ENCODE measurements around the gene TMC8.

The TMC8 gene

GRCh38 chr17:78103311-78103710 lies 27.3 kb upstream of the TMC8 start:
- Histone ChIP-seq H3K4me3 (ENCODE audit: insufficient read depth, low read length, poor library complexity, severe bottlenecking) (no peak overlapping the region), H3K27me3 (ENCODE audit: low read length) (no peaks in the 10 kb centered on the region), H3K36me3 (ENCODE audit: low read length) (no peaks in the 10 kb centered on the region), H3K9ac (ENCODE audit: low read length) (no peak overlapping the region), H3K4me2 (ENCODE audit: low read depth, low read length, poor library complexity, severe bottlenecking) (no peak overlapping the region), H3K9me3 (ENCODE audit: insufficient read depth, low read length) (no peaks in the 10 kb centered on the region), H2AFZ (ENCODE audit: low read depth, low read length, severe bottlenecking) (no peak overlapping the region), H3K79me2 (ENCODE audit: insufficient read depth, low read length) (no peaks in the 10 kb centered on the region), H3F3A (ENCODE audit: insufficient read depth) (peaks cover 24% of the 10 kb centered on the region), H4K20me1 (ENCODE audit: low read depth, low read length) (no peaks in the 10 kb centered on the region; the same call in 1 of the 2 replicates), H3K27ac (ENCODE audit: low read depth, low read length) (no peak overlapping the region), H3K9me2 (replicated peaks; ENCODE audit: insufficient read depth, low read length) (no peaks in the 10 kb centered on the region)
- TF ChIP-seq EZH2phosphoT487 (conservative IDR thresholded peaks at IDR 0.05; ENCODE audit: low read length) = no peak
- TF ChIP-seq CTCF (IDR thresholded peaks at IDR 0.05; ENCODE audit: insufficient read depth, low read length, poor library complexity, severe bottlenecking) = no peak

- TF ChIP-seq CTCF (IDR thresholded peaks at IDR 0.05; ENCODE audit: insufficient read depth, low read length, poor library complexity, severe bottlenecking) (no peak), EZH2phosphoT487 (conservative IDR thresholded peaks at IDR 0.05; ENCODE audit: low read length) (no peak)
- Histone ChIP-seq H2AFZ (ENCODE audit: low read depth, low read length, severe bottlenecking) (no peak overlapping the region), H3F3A (ENCODE audit: insufficient read depth) (peaks cover 28% of the 10 kb centered on the region), H3K9ac (ENCODE audit: low read length) (no peak overlapping the region), H3K9me2 (replicated peaks; ENCODE audit: insufficient read depth, low read length) (no peaks in the 10 kb centered on the region), H3K27me3 (ENCODE audit: low read length) (no peaks in the 10 kb centered on the region), H3K9me3 (ENCODE audit: insufficient read depth, low read length) (no peaks in the 10 kb centered on the region), H4K20me1 (ENCODE audit: low read depth, low read length) (no peaks in the 10 kb centered on the region; the same call in 1 of the 2 replicates), H3K4me3 (ENCODE audit: insufficient read depth, low read length, poor library complexity, severe bottlenecking) (no peak overlapping the region), H3K4me2 (ENCODE audit: low read depth, low read length, poor library complexity, severe bottlenecking) (no peak overlapping the region), H3K36me3 (ENCODE audit: low read length) (no peaks in the 10 kb centered on the region), H3K79me2 (ENCODE audit: insufficient read depth, low read length) (no peaks in the 10 kb centered on the region), H3K27ac (ENCODE audit: low read depth, low read length) (no peak overlapping the region)
Observed at GRCh38 chr17:78104540-78104941, 26.0 kb upstream of the TMC8 start.

- Histone ChIP-seq H3K9me2 (replicated peaks; ENCODE audit: insufficient read depth, low read length) (no peaks in the 10 kb centered on the region), H3K79me2 (ENCODE audit: insufficient read depth, low read length) (no peaks in the 10 kb centered on the region), H3K9me3 (ENCODE audit: insufficient read depth, low read length) (no peaks in the 10 kb centered on the region), H3K4me2 (ENCODE audit: low read depth, low read length, poor library complexity, severe bottlenecking) (no peak overlapping the region), H3F3A (ENCODE audit: insufficient read depth) (peaks cover 28% of the 10 kb centered on the region), H3K27ac (ENCODE audit: low read depth, low read length) (no peak overlapping the region), H3K4me3 (ENCODE audit: insufficient read depth, low read length, poor library complexity, severe bottlenecking) (no peak overlapping the region), H2AFZ (ENCODE audit: low read depth, low read length, severe bottlenecking) (no peak overlapping the region), H4K20me1 (ENCODE audit: low read depth, low read length) (no peaks in the 10 kb centered on the region; the same call in 1 of the 2 replicates), H3K36me3 (ENCODE audit: low read length) (no peaks in the 10 kb centered on the region), H3K9ac (ENCODE audit: low read length) (no peak overlapping the region), H3K27me3 (ENCODE audit: low read length) (no peaks in the 10 kb centered on the region)
- TF ChIP-seq CTCF (IDR thresholded peaks at IDR 0.05; ENCODE audit: insufficient read depth, low read length, poor library complexity, severe bottlenecking) (no peak), EZH2phosphoT487 (conservative IDR thresholded peaks at IDR 0.05; ENCODE audit: low read length) (no peak)
Observed at GRCh38 chr17:78105101-78105500, 25.5 kb upstream of the TMC8 start.
